Measurements from ENCODE around the gene RTN4RL2. TPM values are rescaled to one million over a fixed set of nuclear protein-coding genes. Genes with fewer than 3 reads are reported as not detected.

Gene RTN4RL2
- total and polyA plus RNA-seq, 9 of the 15 experiments (the other 6 are each of a cell fraction or from before 2014, with no cell fraction given): 0.06 to 1.9 (median 0.34) TPM; not detected in 4

DNA sequence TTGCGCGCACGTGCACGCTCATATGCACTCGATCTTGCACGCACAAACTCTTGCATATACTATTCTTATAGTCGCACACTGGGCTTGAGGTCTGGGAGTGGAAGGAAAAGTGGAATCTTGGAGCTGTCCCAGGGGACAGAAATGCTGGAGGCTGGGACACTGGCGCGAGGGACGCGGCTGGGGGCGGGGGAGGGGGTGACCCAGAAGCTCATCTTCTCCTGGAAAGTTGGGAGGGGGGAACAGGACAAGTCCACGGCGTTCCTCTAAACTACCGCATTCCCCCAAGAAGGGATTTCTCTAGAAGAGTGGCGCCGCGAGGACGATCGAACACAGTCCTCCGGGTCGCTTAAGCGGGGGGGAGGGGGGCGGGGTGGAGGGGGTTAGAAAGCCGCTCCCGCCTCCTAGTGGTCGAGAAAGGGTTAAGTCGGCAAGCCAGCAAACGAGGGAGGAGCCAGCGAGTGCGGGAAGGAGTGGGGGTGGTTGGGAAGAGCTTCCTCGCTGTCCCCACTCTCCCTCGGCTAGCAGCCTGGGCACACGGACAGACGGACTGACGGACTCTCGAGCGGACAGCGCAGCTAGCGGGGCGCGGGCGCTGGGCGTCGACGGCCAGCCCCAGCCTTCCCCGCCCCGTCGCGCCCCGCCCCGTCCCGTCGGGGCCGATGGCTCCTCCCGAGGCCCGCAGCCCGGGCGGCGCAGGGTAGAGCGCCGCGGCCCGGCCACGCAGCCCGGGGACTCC, at the start of gene RTN4RL2 (continued):
- TF ChIP-seq, protein P1, sequence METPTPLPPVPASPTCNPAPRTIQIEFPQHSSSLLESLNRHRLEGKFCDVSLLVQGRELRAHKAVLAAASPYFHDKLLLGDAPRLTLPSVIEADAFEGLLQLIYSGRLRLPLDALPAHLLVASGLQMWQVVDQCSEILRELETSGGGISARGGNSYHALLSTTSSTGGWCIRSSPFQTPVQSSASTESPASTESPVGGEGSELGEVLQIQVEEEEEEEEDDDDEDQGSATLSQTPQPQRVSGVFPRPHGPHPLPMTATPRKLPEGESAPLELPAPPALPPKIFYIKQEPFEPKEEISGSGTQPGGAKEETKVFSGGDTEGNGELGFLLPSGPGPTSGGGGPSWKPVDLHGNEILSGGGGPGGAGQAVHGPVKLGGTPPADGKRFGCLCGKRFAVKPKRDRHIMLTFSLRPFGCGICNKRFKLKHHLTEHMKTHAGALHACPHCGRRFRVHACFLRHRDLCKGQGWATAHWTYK (CRISPR knock-in tag; IDR thresholded peaks at IDR 0.05): no peak

DNA sequence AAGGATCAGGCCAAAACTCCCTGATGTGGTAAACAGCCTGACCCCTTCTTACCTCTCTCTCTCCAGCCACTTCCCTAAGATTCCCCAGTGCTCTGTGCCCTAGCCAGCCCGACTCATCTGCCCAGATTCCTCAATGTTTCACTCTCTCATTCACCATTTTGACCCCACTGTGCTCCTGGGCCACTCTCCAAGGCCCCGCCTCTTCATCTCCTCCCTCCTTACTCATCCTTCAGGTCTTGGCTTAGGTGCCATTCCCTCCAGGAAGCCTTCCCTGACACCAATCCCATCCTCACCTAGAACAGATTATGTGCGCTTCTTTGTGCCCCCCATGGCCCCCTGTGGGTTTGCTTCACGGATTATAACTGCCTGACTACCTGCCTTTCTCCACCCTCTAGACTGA, 46.6 kb upstream of the RTN4RL2 start:
- DNase-seq (ENCODE audit: extremely low read depth in 1 of 4, low spot score in 3 of 4) (no peak), FAIRE-seq (no peak), ATAC-seq (peak; percentile 17; the same call in 1 of the 3 replicates)
- peaks cover 0 to 3% of the 10 kb centered on the region in 2 experiments; a peak in 3 of 5 replicates for H3K4me1 ChIP-seq (replicated peaks in 1 of 2; ENCODE audit: control insufficient read depth in 2 of 2, insufficient read depth in 2 of 2, low read length in 2 of 2)
- BruUV-seq (replicated peaks): no TSS peak
- no peaks in the 10 kb centered on the region for H3K9me3 ChIP-seq (replicated peaks; ENCODE audit: control insufficient read depth, insufficient read depth, low read depth, low read length)
- H3K9me1 ChIP-seq (ENCODE audit: control insufficient read depth, insufficient read depth, low read length): no peaks in the 10 kb centered on the region
- no peak overlapping the region for H3K4me2 ChIP-seq (ENCODE audit: insufficient read depth, low read length)
- no peaks in the 10 kb centered on the region for H3K27me3 ChIP-seq (ENCODE audit: control insufficient read depth in 2 of 2, insufficient read depth in 2 of 2, low read length in 2 of 2)
- H4K20me1 ChIP-seq (replicated peaks; ENCODE audit: control insufficient read depth, insufficient read depth, low read length): peaks cover 13% of the 10 kb centered on the region
- ChIA-PET POLR2A (no interaction called here), CTCF (ENCODE audit: low intra/inter-chr PET ratio) (no interaction called here)
- no peak overlapping the region for H3K9ac ChIP-seq (ENCODE audit: insufficient read depth in 1 of 2, low read depth in 2 of 2, low read length in 2 of 2)
- TF ChIP-seq HMG20B (CRISPR knock-in tag; IDR thresholded peaks at IDR 0.05) (no peak), SMARCC2 (IDR thresholded peaks at IDR 0.05; ENCODE audit: low read depth) (no peak), POLR2A (conservative IDR thresholded peaks at IDR 0.05) (0 out of 2 replicates have a peak, but pooled peaks have one; percentile 25), SRSF1 (IDR thresholded peaks at IDR 0.05; ENCODE audit: low read depth, low read length) (no peak), RBFOX2 (IDR thresholded peaks at IDR 0.05; ENCODE audit: low read depth, low read length) (0 out of 2 replicates have a peak, but pooled peaks have one; percentile 9), ZNF12 (CRISPR knock-in tag; IDR thresholded peaks at IDR 0.05) (no peak), DIDO1 (tag; IDR thresholded peaks at IDR 0.05; ENCODE audit: low read depth) (no peak), XRCC4 (IDR thresholded peaks at IDR 0.05; ENCODE audit: extremely low read depth, insufficient read depth, insufficient read length) (no peak), ZHX1 (conservative IDR thresholded peaks at IDR 0.05; ENCODE audit: low read length) (no peak), SUPT5H (IDR thresholded peaks at IDR 0.05) (0 out of 2 replicates have a peak, but pooled peaks have one; percentile 30), FIP1L1 (IDR thresholded peaks at IDR 0.05; ENCODE audit: low read depth, low read length, poor library complexity, severe bottlenecking) (no peak), HDAC2 (IDR thresholded peaks at IDR 0.05) (no peak), NCOA1 (IDR thresholded peaks at IDR 0.05; ENCODE audit: low read depth) (no peak)
- H3K4me3 ChIP-seq: no peak overlapping the region
- no peak overlapping the region for H3K27ac ChIP-seq (ENCODE audit: extremely low read depth, low read depth, low read length)
- 82% methylated on average over 4 of the region's 4 CpGs for WGBS (ENCODE audit: insufficient coverage, low coverage, missing lambda C conversion rate)
- peaks cover 43% of the 10 kb centered on the region for H3K79me2 ChIP-seq (ENCODE audit: control insufficient read depth, insufficient read depth, low read length)
- peaks cover 98% of the 10 kb centered on the region for H3K36me3 ChIP-seq (ENCODE audit: control insufficient read depth, insufficient read depth, low read length)
- intact Hi-C loops (cut with micrococcal nuclease): no loop called here
- no peak overlapping the region for H2AFZ ChIP-seq (ENCODE audit: low read depth, low read length)
- in situ Hi-C loops (cut with MboI): no loop called here
